Thoracic aorta (tissue), 2 donors: ENCODE measurements around the gene SBF1. TPM values are rescaled to one million over a fixed set of nuclear protein-coding genes. Genes with fewer than 3 reads are reported as not detected.

Source experiments
- ATAC-seq: fragments of 150-250 bp; one replicate; pipeline ENCODE4 v1.8.0; 2017; ENCODE audit warnings: low read depth; ENCODE audit not compliant: insufficient number of reproducible peaks, low FRiP score
- DNase-seq: peaks from one replicate; pipeline ENCODE4 v3.0.0-alpha.2; 2020; ENCODE audit warnings: low spot score
- H3K27ac ChIP-seq, 2 donors: fragments of 200-600 bp; sonication (generic); 1 replicate in 1 of 2; 2 replicates in 1 of 2; pipeline ENCODE4 v1.5.1; 2016; ENCODE audit warnings: mild to moderate bottlenecking in 2 of 2, moderate library complexity in 2 of 2
- H3K27me3 ChIP-seq: fragments of 200-600 bp; sonication (generic); replicated peaks from 2 replicates; pipeline ENCODE4 v1.6.0; 2016; ENCODE audit warnings: mild to moderate bottlenecking; ENCODE audit not compliant: insufficient read depth
- H3K36me3 ChIP-seq: fragments of 200-600 bp; sonication (generic); one replicate; pipeline ENCODE4 v1.5.1; 2016
- H3K4me1 ChIP-seq, 2 donors: fragments of 200-600 bp; sonication (generic); 1 replicate in 1 of 2; 2 replicates in 1 of 2; pipeline versions ENCODE4 v1.5.1 to v1.6.0; 2016; ENCODE audit warnings: low read depth in 2 of 2, mild to moderate bottlenecking in 1 of 2; ENCODE audit not compliant: control insufficient read depth in 1 of 2
- H3K4me3 ChIP-seq: fragments of 200-600 bp; sonication (generic); 2 replicates; pipeline ENCODE4 v1.5.1; 2016; ENCODE audit warnings: mild to moderate bottlenecking
- H3K9me3 ChIP-seq: fragments of 200-600 bp; sonication (generic); 2 replicates; pipeline ENCODE4 v1.5.1; 2016
- CTCF ChIP-seq: fragments of 200-600 bp; sonication (generic); IDR thresholded peaks from one replicate; pipeline ENCODE4 v1.5.1; 2019; ENCODE audit warnings: antibody characterized with exemption
- total RNA-seq, 2 donors: library from RNA; depleted of rRNA; stranded (reverse); fragments of >200 nt; gene quantifications; one replicate each; pipeline versions ENCODE4 v1.1.0 to v1.2.3, GENCODE V29; 2016

SBF1 gene
- total RNA-seq, 2 donors from 2014 or later: 72.9 to 99.9 TPM

- ATAC-seq (no peak), DNase-seq (no peak)
- Histone ChIP-seq H3K27me3 (no peaks in the 10 kb centered on the region), H3K4me1 (peaks cover 0 to 1% of the 10 kb centered on the region in 2 donors), H3K27ac (no peak overlapping the region), H3K4me3 (no peak overlapping the region), H3K9me3 (no peaks in the 10 kb centered on the region), H3K36me3 (peaks cover 14% of the 10 kb centered on the region)
- TF ChIP-seq CTCF: no peak
Observed at GRCh38 chr22:50406416-50407170, 68.2 kb downstream of the SBF1 start.

GRCh38 chr22:50403701-50404101, 71.1 kb downstream of the SBF1 start:
- TF ChIP-seq CTCF: no peak
- H3K27ac ChIP-seq: no peak overlapping the region
- no peaks in the 10 kb centered on the region for H3K9me3 ChIP-seq
- DNase-seq (no peak), ATAC-seq (no peak)
- H3K27me3 ChIP-seq: no peaks in the 10 kb centered on the region
- peaks cover 11% of the 10 kb centered on the region for H3K36me3 ChIP-seq
- peaks cover 0 to 4% of the 10 kb centered on the region in 2 donors for H3K4me1 ChIP-seq
- no peak overlapping the region for H3K4me3 ChIP-seq

GRCh38 chr22:50401907-50402306, 72.9 kb downstream of the SBF1 start:
- no peak overlapping the region for H3K27ac ChIP-seq
- peaks cover 0 to 4% of the 10 kb centered on the region in 2 donors for H3K4me1 ChIP-seq
- H3K9me3 ChIP-seq: no peaks in the 10 kb centered on the region
- TF ChIP-seq CTCF: no peak
- H3K36me3 ChIP-seq: peaks cover 7% of the 10 kb centered on the region
- no peaks in the 10 kb centered on the region for H3K27me3 ChIP-seq
- no peak for ATAC-seq
- H3K4me3 ChIP-seq: no peak overlapping the region
- no peak for DNase-seq

GRCh38 chr22:50400931-50401330, 73.9 kb downstream of the SBF1 start:
- peaks cover 0 to 4% of the 10 kb centered on the region in 2 donors for H3K4me1 ChIP-seq
- TF ChIP-seq CTCF: no peak
- H3K27ac ChIP-seq: no peak overlapping the region
- no peaks in the 10 kb centered on the region for H3K9me3 ChIP-seq
- no peak overlapping the region for H3K4me3 ChIP-seq
- no peak for ATAC-seq
- DNase-seq: no peak
- H3K36me3 ChIP-seq: peaks cover 2% of the 10 kb centered on the region
- no peaks in the 10 kb centered on the region for H3K27me3 ChIP-seq

- H3K27me3 ChIP-seq: no peaks in the 10 kb centered on the region
- peak overlapping the region in 1 of 2 donors; percentile 25 for H3K27ac ChIP-seq
- H3K36me3 ChIP-seq: peaks cover 2% of the 10 kb centered on the region
- DNase-seq: no peak
- peaks cover 0 to 4% of the 10 kb centered on the region in 2 donors for H3K4me1 ChIP-seq
- no peak overlapping the region for H3K4me3 ChIP-seq
- no peak for TF ChIP-seq CTCF
- ATAC-seq: no peak
- no peaks in the 10 kb centered on the region for H3K9me3 ChIP-seq
Observed at GRCh38 chr22:50400406-50400805, 74.4 kb downstream of the SBF1 start.
